HepG2 (cell line): ENCODE measurements around the gene LTV1. TPM values are rescaled to one million over a fixed set of nuclear protein-coding genes. Genes with fewer than 3 reads are reported as not detected.

Experiments
- ATAC-seq: fragments of 200-7000 bp; cut with Tn5 transposase; 3 replicates; pipeline ENCODE4 v1.9.1; 2020; ENCODE audit warnings: mild to moderate bottlenecking, moderate library complexity
- BruUV-seq: library from RNA; stranded (reverse); fragments of 400-500 nt; replicated peaks from 2 replicates; lab custom pipeline; 2021; lab: Mats Ljungman, UMichigan
- CTCF ChIA-PET: fragments of 300-600 bp; formaldehyde crosslinking; extraction: SDS; loops from one replicate; lab custom pipeline; 2021; ENCODE audit warnings: low total read pairs, inconsistent platforms, low intra/inter-chr PET ratio; lab: Yijun Ruan, JAX
- POLR2A ChIA-PET: fragments of 350-600 bp; sonication (Branson Sonifier 250); formaldehyde crosslinking; loops from one replicate; lab custom pipeline; 2020; ENCODE audit warnings: antibody characterized with exemption, inconsistent platforms; lab: Yijun Ruan, JAX
- DNase-seq: peaks from one replicate; pipeline ENCODE4 v3.0.0-alpha.2; 2015; ENCODE audit warnings: low spot score
- FAIRE-seq: peaks from 3 replicates; lab custom pipeline; 2011; peaks lifted over from hg19 to GRCh38; lab: Jason Lieb, UNC
- H2AFZ ChIP-seq: one replicate; pipeline ENCODE4 v1.6.1; 2011; ENCODE audit warnings: low read length, inconsistent platforms
- H3K27ac ChIP-seq: fragments of 300-600 bp; 3 replicates; pipeline ENCODE4 v1.8.0; 2011; ENCODE audit warnings: mixed run types, mild to moderate bottlenecking, mixed read lengths, low read length, inconsistent platforms; ENCODE audit not compliant: insufficient read depth; ENCODE audit errors: extremely low read length
- H3K27me3 ChIP-seq, 2 experiments: fragments of 200-600 bp in 1 of 2; 2 replicates in 1 of 2; 3 replicates in 1 of 2; pipeline versions ENCODE4 v1.6.0 to v1.8.0; 2011; ENCODE audit warnings: low read length in 2 of 2, mild to moderate bottlenecking in 2 of 2, moderate library complexity in 2 of 2, inconsistent platforms in 1 of 2; ENCODE audit not compliant: insufficient read depth in 2 of 2, control insufficient read depth in 1 of 2
- H3K36me3 ChIP-seq, 2 experiments: fragments of 200-600 bp in 1 of 2; replicated peaks in 1 of 2; 2 replicates in 1 of 2; 3 replicates in 1 of 2; pipeline versions ENCODE4 v1.5.1 to v1.8.0; 2011; ENCODE audit warnings: low read length in 2 of 2, inconsistent platforms in 1 of 2; ENCODE audit not compliant: insufficient read depth in 2 of 2, control insufficient read depth in 1 of 2
- H3K4me1 ChIP-seq: 2 replicates; pipeline ENCODE4 v1.5.1; 2012; ENCODE audit warnings: low read length, inconsistent platforms; ENCODE audit not compliant: insufficient read depth
- H3K4me2 ChIP-seq: 2 replicates; pipeline ENCODE4 v1.6.0; 2011; ENCODE audit warnings: low read depth, low read length, inconsistent platforms
- H3K4me3 ChIP-seq, 3 experiments: fragments of 200-600 bp in 1 of 3; sonication (generic), shearing (Covaris generic) in 1 of 3; replicated peaks in 1 of 3; 2 replicates each; pipeline ENCODE4 v1.5.1; 2011 to 2016; ENCODE audit warnings: low read length in 3 of 3, inconsistent platforms in 2 of 3, low read depth in 2 of 3, mild to moderate bottlenecking in 2 of 3, control low read depth in 1 of 3, mixed read lengths in 1 of 3; ENCODE audit not compliant: insufficient read depth in 1 of 3
- H3K79me2 ChIP-seq: one replicate; pipeline ENCODE4 v1.6.1; 2011; ENCODE audit warnings: low read length, inconsistent platforms; ENCODE audit not compliant: insufficient read depth
- H3K9ac ChIP-seq: 2 replicates; pipeline ENCODE4 v1.6.0; 2011; ENCODE audit warnings: mild to moderate bottlenecking, low read depth, low read length, inconsistent platforms; ENCODE audit not compliant: insufficient read depth
- H3K9me3 ChIP-seq: 2 replicates; pipeline ENCODE4 v1.5.1; 2012; ENCODE audit warnings: mild to moderate bottlenecking, low read length
- H4K20me1 ChIP-seq: 2 replicates; pipeline ENCODE4 v1.6.0; 2011; ENCODE audit warnings: inconsistent platforms, mild to moderate bottlenecking, low read length, moderate library complexity; ENCODE audit not compliant: insufficient read depth
- MLXIP ChIP-seq: sonication (generic); formaldehyde crosslinking; IDR thresholded peaks from 2 replicates; pipeline ENCODE4 v1.9.0; 2021; ENCODE audit warnings: missing genetic modification reagents, borderline replicate concordance
- TCF12 ChIP-seq, 2 experiments: fragments of 450-650 bp in 1 of 2; sonication (generic) in 1 of 2; formaldehyde crosslinking in 1 of 2; IDR thresholded peaks; 2 replicates each; pipeline versions ENCODE4 v1.6.1 to v1.8.0; 2017 to 2022; ENCODE audit warnings: antibody characterized with exemption in 1 of 2, mild to moderate bottlenecking in 1 of 2, missing genetic modification reagents in 1 of 2, moderate library complexity in 1 of 2
- THRA ChIP-seq: sonication (generic); formaldehyde crosslinking; IDR thresholded peaks from 2 replicates; pipeline ENCODE4 v1.4.0; 2020; ENCODE audit warnings: missing genetic modification reagents, borderline replicate concordance
- ZFP62 ChIP-seq: sonication (generic); formaldehyde crosslinking; IDR thresholded peaks from 2 replicates; pipeline ENCODE4 v1.4.0; 2020; ENCODE audit warnings: missing genetic modification reagents
- ZMYM4 ChIP-seq: sonication (generic); formaldehyde crosslinking; IDR thresholded peaks from 2 replicates; pipeline ENCODE4 v1.8.1; 2023; ENCODE audit warnings: mild to moderate bottlenecking, missing genetic modification reagents
- ZNF205 ChIP-seq: IDR thresholded peaks from 2 replicates; pipeline ENCODE4 v1.6.1; 2018; ENCODE audit warnings: missing biosample characterization, missing genetic modification reagents
- ZNF569 ChIP-seq: sonication (generic); formaldehyde crosslinking; IDR thresholded peaks from 2 replicates; pipeline ENCODE4 v1.5.0; 2020; ENCODE audit warnings: mild to moderate bottlenecking, missing genetic modification reagents, moderate library complexity, borderline replicate concordance
- ZNF570 ChIP-seq: sonication (generic); formaldehyde crosslinking; IDR thresholded peaks from 2 replicates; pipeline ENCODE4 v1.4.0; 2020; ENCODE audit warnings: mild to moderate bottlenecking, missing genetic modification reagents, borderline replicate concordance
- ZNF646 ChIP-seq: sonication (generic); formaldehyde crosslinking; IDR thresholded peaks from 2 replicates; pipeline ENCODE4 v1.9.0; 2021; ENCODE audit warnings: mild to moderate bottlenecking, missing genetic modification reagents
- ZNF740 ChIP-seq: sonication (generic); formaldehyde crosslinking; IDR thresholded peaks from 2 replicates; pipeline ENCODE4 v1.4.0; 2020; ENCODE audit warnings: missing genetic modification reagents
- WGBS: methylation state at CpG from one replicate; pipeline ENCODE4 v1.1.6; 2017; ENCODE audit warnings: low lambda C conversion rate; 5-methylcytosine and 5-hydroxymethylcytosine counted together
- in situ Hi-C: cut with HindIII; loops from 2 replicates; pipeline ENCODE4 v1.10.0; 2017; ENCODE audit warnings: low pct_unique_long_range_greater_than_20kb; ENCODE audit not compliant: extremely low pct_ligation_motif_present
- intact Hi-C: fragments of 100-400 bp; cut with micrococcal nuclease; formaldehyde crosslinking; loops from one replicate; pipeline ENCODE4 v1.10.0; 2022; ENCODE audit not compliant: unreplicated experiment
- polyA plus RNA-seq, 8 experiments: library from polyadenylated mRNA; depleted of rRNA in 3 of 8; stranded (reverse) in 7 of 8; unstranded in 1 of 8; fragments of >200 nt; fragmentation: Illumina TruSeq in 4 of 8; extraction: Trizol in 4 of 8; gene quantifications; 2 replicates each; pipeline versions ENCODE4 v1.2.1 to v1.2.3, GENCODE V29; 2011 to 2016; ENCODE audit warnings: low read depth in 4 of 8, missing spikeins in 1 of 8, mixed read lengths in 1 of 8; ENCODE audit not compliant: insufficient read depth in 1 of 8
- total RNA-seq, 5 experiments: library from RNA; depleted of rRNA; stranded (reverse); fragments of >200 nt; fragmentation: Illumina TruSeq; extraction: Trizol; gene quantifications; 2 replicates each; pipeline ENCODE4 v1.2.3, GENCODE V29; 2016; ENCODE audit warnings: low read depth in 1 of 5

Gene LTV1
- total and polyA plus RNA-seq, 2 of the 13 experiments (the other 11 are each of a cell fraction or from before 2014, with no cell fraction given), result 21.1 to 85.8 TPM

GRCh38 chr6:143859891-143860660 lies 16.9 kb downstream of the LTV1 start:
- no peak for ATAC-seq
- TF ChIP-seq MLXIP (no peak), ZFP62 (CRISPR knock-in tag) (no peak), ZNF569 (CRISPR knock-in tag) (no peak), TCF12 (IDR thresholded peaks at IDR 0.05) (no peak), TCF12 (CRISPR knock-in tag; IDR thresholded peaks at IDR 0.05) (no peak), THRA (no peak), ZNF570 (CRISPR knock-in tag) (no peak), ZNF205 (CRISPR knock-in tag) (no peak), ZMYM4 (CRISPR knock-in tag) (no peak), ZNF646 (CRISPR knock-in tag) (no peak), ZNF740 (CRISPR knock-in tag) (no peak)

More at GRCh38 chr6:143859891-143860660, 16.9 kb downstream of the LTV1 start:
- Histone ChIP-seq H3K36me3 (peaks cover 18 to 85% of the 10 kb centered on the region in 2 experiments), H3K27me3 (no peaks in the 10 kb centered on the region), H3K9ac (no peak overlapping the region), H3K4me2 (no peak overlapping the region), H2AFZ (no peak overlapping the region), H3K9me3 (no peaks in the 10 kb centered on the region), H3K4me3 (no peak overlapping the region), H3K27ac (no peak overlapping the region), H3K79me2 (peaks cover 1% of the 10 kb centered on the region), H4K20me1 (no peaks in the 10 kb centered on the region), H3K4me1 (peaks cover 5% of the 10 kb centered on the region; the same call in 1 of the 2 replicates)
- DNase-seq (no peak), FAIRE-seq (no peak)
- BruUV-seq, result no TSS peak
- ChIA-PET POLR2A (interaction anchor here (2.5 kb wide), 1 partner anchor 17 kb away, joined by 11 read pairs; the partner anchor contains the start of gene LTV1), CTCF (no interaction called here)
- 97% methylated on average over 3 of the region's 3 CpGs for WGBS
- in situ Hi-C loops, result no loop called here
- intact Hi-C loops, result no loop called here
